Activated B cell treated with CpG ODN at 0.5 μM for 24 hours (primary cell): Measurements from ENCODE around the gene KIAA1328. TPM values are rescaled to one million over a fixed set of nuclear protein-coding genes. Genes with fewer than 3 reads are reported as not detected.

Source experiments
- ATAC-seq: fragments of 200-7000 bp; cut with Tn5 transposase; one replicate; pipeline ENCODE4 v1.10.0; 2021; ENCODE audit warnings: low read depth, mild to moderate bottlenecking, moderate library complexity
- CTCF ChIA-PET: fragments of 350-600 bp; sonication (Branson Sonifier 250); formaldehyde crosslinking; loops from one replicate; lab custom pipeline; 2021; ENCODE audit warnings: antibody characterized with exemption; lab: Charles Lee
- POLR2A ChIA-PET: fragments of 350-600 bp; sonication (Branson Sonifier 250); formaldehyde crosslinking; loops from one replicate; lab custom pipeline; 2021; ENCODE audit warnings: antibody characterized with exemption; lab: Charles Lee
- DNase-seq: peaks from one replicate; pipeline ENCODE4 v3.0.0; 2022
- H3K27ac Mint-ChIP-seq: one replicate; pipeline ENCODE4 v1.8.0; 2020; ENCODE audit warnings: mixed read lengths
- H3K27me3 Mint-ChIP-seq: one replicate; pipeline ENCODE4 v1.8.0; 2021; ENCODE audit warnings: mixed read lengths
- H3K36me3 Mint-ChIP-seq: one replicate; pipeline ENCODE4 v1.8.0; 2021; ENCODE audit warnings: low read depth, mixed read lengths
- H3K4me1 Mint-ChIP-seq: one replicate; pipeline ENCODE4 v1.8.0; 2021; ENCODE audit warnings: mixed read lengths
- H3K4me3 Mint-ChIP-seq: one replicate; pipeline ENCODE4 v1.8.0; 2020; ENCODE audit warnings: mild to moderate bottlenecking, mixed read lengths
- H3K9me3 Mint-ChIP-seq: one replicate; pipeline ENCODE4 v1.8.0; 2020; ENCODE audit warnings: mixed read lengths
- intact Hi-C: fragments of 100-400 bp; cut with micrococcal nuclease; formaldehyde crosslinking; loops from one replicate; pipeline ENCODE4 v1.15.1; 2024
- total RNA-seq: library from RNA; stranded (reverse); gene quantifications from 2 replicates; pipeline ENCODE4 v1.2.3, GENCODE V29; 2022
- TF ChIP-seq, protein P1 (sequence below): fragments of 200-600 bp; IDR thresholded peaks from one replicate; pipeline ENCODE4 v1.8.0; 2022; ENCODE audit warnings: antibody characterized with exemption, mild to moderate bottlenecking

Gene KIAA1328
- total RNA-seq, 1 donor from 2014 or later = 12.9 TPM

- ChIA-PET POLR2A (no interaction called here), CTCF (no interaction called here)
- H3K9me3 Mint-ChIP-seq = no peaks in the 10 kb centered on the region
- no peak for DNase-seq
- H3K4me1 Mint-ChIP-seq = peaks cover 2% of the 10 kb centered on the region
- intact Hi-C loops = no loop called here
- no peak overlapping the region for H3K4me3 Mint-ChIP-seq
- no peak for ATAC-seq
- TF ChIP-seq, protein P1, sequence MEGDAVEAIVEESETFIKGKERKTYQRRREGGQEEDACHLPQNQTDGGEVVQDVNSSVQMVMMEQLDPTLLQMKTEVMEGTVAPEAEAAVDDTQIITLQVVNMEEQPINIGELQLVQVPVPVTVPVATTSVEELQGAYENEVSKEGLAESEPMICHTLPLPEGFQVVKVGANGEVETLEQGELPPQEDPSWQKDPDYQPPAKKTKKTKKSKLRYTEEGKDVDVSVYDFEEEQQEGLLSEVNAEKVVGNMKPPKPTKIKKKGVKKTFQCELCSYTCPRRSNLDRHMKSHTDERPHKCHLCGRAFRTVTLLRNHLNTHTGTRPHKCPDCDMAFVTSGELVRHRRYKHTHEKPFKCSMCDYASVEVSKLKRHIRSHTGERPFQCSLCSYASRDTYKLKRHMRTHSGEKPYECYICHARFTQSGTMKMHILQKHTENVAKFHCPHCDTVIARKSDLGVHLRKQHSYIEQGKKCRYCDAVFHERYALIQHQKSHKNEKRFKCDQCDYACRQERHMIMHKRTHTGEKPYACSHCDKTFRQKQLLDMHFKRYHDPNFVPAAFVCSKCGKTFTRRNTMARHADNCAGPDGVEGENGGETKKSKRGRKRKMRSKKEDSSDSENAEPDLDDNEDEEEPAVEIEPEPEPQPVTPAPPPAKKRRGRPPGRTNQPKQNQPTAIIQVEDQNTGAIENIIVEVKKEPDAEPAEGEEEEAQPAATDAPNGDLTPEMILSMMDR = no peak
- H3K27ac Mint-ChIP-seq = no peak overlapping the region
- peaks cover 27% of the 10 kb centered on the region for H3K27me3 Mint-ChIP-seq
- H3K36me3 Mint-ChIP-seq = no peaks in the 10 kb centered on the region
Measured at GRCh38 chr18:37242826-37243560, 414.1 kb downstream of the KIAA1328 start.

GRCh38 chr18:37243741-37244140 lies 414.8 kb downstream of the KIAA1328 start:
- intact Hi-C loops = no loop called here
- DNase-seq (no peak), ATAC-seq (no peak)
- CTCF ChIA-PET = no interaction called here
- Mint-ChIP-seq H3K9me3 (no peaks in the 10 kb centered on the region), H3K4me1 (peaks cover 2% of the 10 kb centered on the region), H3K4me3 (no peak overlapping the region), H3K36me3 (no peaks in the 10 kb centered on the region), H3K27me3 (peaks cover 30% of the 10 kb centered on the region), H3K27ac (no peak overlapping the region)
- TF ChIP-seq, protein P1 = no peak
- POLR2A ChIA-PET = no interaction called here

DNA sequence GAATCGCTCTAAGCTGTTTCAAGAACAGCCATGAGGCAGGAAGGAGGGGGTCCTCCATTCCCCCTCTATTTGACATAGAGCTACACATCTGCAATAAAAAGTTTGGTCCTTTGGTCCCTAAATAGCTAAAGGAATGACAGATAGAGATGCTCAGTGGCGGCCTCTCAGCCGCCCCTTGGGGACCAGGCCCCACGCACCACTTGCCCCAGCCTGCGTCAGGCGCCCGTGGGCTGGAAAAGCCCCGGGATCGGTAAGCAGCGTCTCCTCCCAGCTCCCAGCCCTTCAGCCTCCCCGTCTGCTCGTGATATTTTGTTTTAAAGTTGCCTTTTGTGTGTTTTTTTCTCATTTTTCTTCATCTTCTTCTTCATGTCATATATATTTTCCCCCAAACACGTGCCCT lies 415.7 kb downstream of the KIAA1328 start:
- ChIA-PET POLR2A (no interaction called here), CTCF (no interaction called here)
- Mint-ChIP-seq H3K36me3 (no peaks in the 10 kb centered on the region), H3K9me3 (no peaks in the 10 kb centered on the region), H3K27me3 (peaks cover 31% of the 10 kb centered on the region), H3K4me1 (peaks cover 2% of the 10 kb centered on the region), H3K27ac (no peak overlapping the region), H3K4me3 (no peak overlapping the region)
- DNase-seq (no peak), ATAC-seq (no peak)
- intact Hi-C loops = no loop called here
- TF ChIP-seq, protein P1 = no peak

- no peaks in the 10 kb centered on the region for H3K36me3 Mint-ChIP-seq
- ChIA-PET POLR2A (no interaction called here), CTCF (no interaction called here)
- ATAC-seq (no peak), DNase-seq (no peak)
- no peak overlapping the region for H3K4me3 Mint-ChIP-seq
- no peak overlapping the region for H3K27ac Mint-ChIP-seq
- intact Hi-C loops = no loop called here
- TF ChIP-seq, protein P1 = no peak
- peaks cover 51% of the 10 kb centered on the region for H3K27me3 Mint-ChIP-seq
- H3K4me1 Mint-ChIP-seq = peaks cover 2% of the 10 kb centered on the region
- H3K9me3 Mint-ChIP-seq = no peaks in the 10 kb centered on the region
Measured at GRCh38 chr18:37246779-37247340, 417.9 kb downstream of the KIAA1328 start.

DNA sequence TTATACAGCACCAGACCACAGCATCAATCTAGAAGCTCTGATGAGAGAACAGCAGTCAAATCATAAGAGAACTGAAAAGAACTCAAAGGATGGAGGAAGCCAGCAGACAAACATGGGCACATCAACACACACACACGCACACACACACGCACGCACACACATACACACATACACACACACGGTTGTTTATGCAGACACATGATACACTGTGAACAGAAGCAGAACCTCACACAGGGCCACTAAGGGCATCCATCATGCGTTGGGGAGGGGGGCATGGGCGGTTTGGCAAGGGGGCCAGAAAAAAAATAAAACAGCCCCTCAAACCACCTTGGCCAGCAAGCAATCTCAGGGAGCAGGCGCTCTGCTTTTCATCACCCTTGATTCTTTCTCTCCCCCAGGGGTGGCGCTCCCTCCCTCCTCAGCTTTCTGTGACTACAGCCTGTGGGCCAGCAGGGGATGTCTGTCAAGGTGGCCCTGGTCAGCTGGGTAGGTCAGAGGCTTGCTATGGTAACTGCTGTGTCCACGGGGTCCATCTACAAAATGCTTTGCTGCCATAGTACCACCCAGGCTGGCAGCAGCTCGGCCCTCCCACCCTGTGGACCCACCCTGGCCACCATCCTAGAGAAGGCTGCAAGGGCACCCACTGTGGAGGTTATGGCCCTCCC lies 418.7 kb downstream of the KIAA1328 start:
- no peaks in the 10 kb centered on the region for H3K36me3 Mint-ChIP-seq
- intact Hi-C loops = no loop called here
- TF ChIP-seq, protein P1 = no peak
- H3K4me1 Mint-ChIP-seq = peaks cover 3% of the 10 kb centered on the region
- ChIA-PET POLR2A (no interaction called here), CTCF (no interaction called here)
- H3K9me3 Mint-ChIP-seq = no peaks in the 10 kb centered on the region
- no peak for ATAC-seq
- no peak for DNase-seq
- peaks cover 54% of the 10 kb centered on the region for H3K27me3 Mint-ChIP-seq
- H3K27ac Mint-ChIP-seq = no peak overlapping the region
- no peak overlapping the region for H3K4me3 Mint-ChIP-seq
